Caco-2 (cell line): Measurements from ENCODE around the gene OTULIN. TPM values are rescaled to one million over a fixed set of nuclear protein-coding genes. Genes with fewer than 3 reads are reported as not detected.
A peak's percentile ranks its signal among the peaks of the same experiment; 100 is the strongest.

Source experiments
- BruUV-seq: library from RNA; stranded (reverse); fragments of 400-500 nt; replicated peaks from 2 replicates; lab custom pipeline; 2021; lab: Mats Ljungman, UMichigan
- CTCF ChIA-PET: fragments of 300-600 bp; sonication (Branson Sonifier 250); formaldehyde crosslinking; loops from one replicate; lab custom pipeline; 2022; ENCODE audit warnings: antibody characterized with exemption; lab: Charles Lee
- POLR2A ChIA-PET: fragments of 300-600 bp; sonication (Branson Sonifier 250); formaldehyde crosslinking; loops from one replicate; lab custom pipeline; 2022; ENCODE audit warnings: antibody characterized with exemption; lab: Charles Lee
- DNase-seq, 2 experiments: peaks; one replicate each; pipeline versions ENCODE4 v3.0.0 to v3.0.0-alpha.2; 2020 to 2022
- H3K27me3 ChIP-seq: replicated peaks from 2 replicates; pipeline ENCODE4 v1.6.0; 2011; ENCODE audit warnings: low read length; ENCODE audit not compliant: control insufficient read depth, insufficient read depth
- H3K36me3 ChIP-seq: 2 replicates; pipeline ENCODE4 v1.5.1; 2011; ENCODE audit warnings: low read length; ENCODE audit not compliant: control insufficient read depth, insufficient read depth
- H3K4me1 ChIP-seq: fragments of 250-450 bp; sonication (Bioruptor Pico); 2 replicates; pipeline ENCODE4 v1.5.1; 2020; ENCODE audit warnings: mild to moderate bottlenecking
- H3K4me3 ChIP-seq: 2 replicates; pipeline ENCODE4 v1.5.1; 2011; ENCODE audit warnings: low read depth, mild to moderate bottlenecking, control low read depth, low read length
- H3K9me3 ChIP-seq: fragments of 250-450 bp; sonication (Bioruptor Pico); 2 replicates; pipeline ENCODE4 v1.5.1; 2020; ENCODE audit warnings: mild to moderate bottlenecking, moderate library complexity
- H3K27ac Mint-ChIP-seq: one replicate; pipeline ENCODE4 v1.8.0; 2022; ENCODE audit warnings: mixed read lengths; ENCODE audit not compliant: unreplicated experiment
- H3K27me3 Mint-ChIP-seq: one replicate; pipeline ENCODE4 v1.8.0; 2022; ENCODE audit warnings: mixed read lengths; ENCODE audit not compliant: insufficient read depth, unreplicated experiment
- H3K36me3 Mint-ChIP-seq: one replicate; pipeline ENCODE4 v1.8.0; 2022; ENCODE audit warnings: mild to moderate bottlenecking, mixed read lengths; ENCODE audit not compliant: insufficient read depth, unreplicated experiment
- H3K4me1 Mint-ChIP-seq: one replicate; pipeline ENCODE4 v1.8.0; 2022; ENCODE audit warnings: low read depth, mixed read lengths; ENCODE audit not compliant: unreplicated experiment
- H3K4me3 Mint-ChIP-seq: one replicate; pipeline ENCODE4 v1.8.0; 2022; ENCODE audit warnings: mild to moderate bottlenecking, moderate library complexity, mixed read lengths; ENCODE audit not compliant: unreplicated experiment
- H3K9me3 Mint-ChIP-seq: one replicate; pipeline ENCODE4 v1.8.0; 2022; ENCODE audit warnings: mixed read lengths; ENCODE audit not compliant: unreplicated experiment
- intact Hi-C: fragments of 100-400 bp; cut with micrococcal nuclease; formaldehyde crosslinking; loops from one replicate; pipeline ENCODE4 v1.10.0; 2022; ENCODE audit not compliant: unreplicated experiment
- total RNA-seq: library from RNA; stranded (reverse); gene quantifications from 2 replicates; pipeline ENCODE4 v1.2.3, GENCODE V29; 2022
- TF ChIP-seq, protein P1 (sequence below), 2 experiments: fragments of 200-600 bp in 1 of 2; IDR thresholded peaks; 1 replicate in 1 of 2; 2 replicates in 1 of 2; pipeline versions ENCODE4 v1.5.1 to v1.8.0; 2011 to 2022; ENCODE audit warnings: antibody characterized with exemption in 1 of 2, control low read depth in 1 of 2, inconsistent platforms in 1 of 2, low read depth in 1 of 2, low read length in 1 of 2, mild to moderate bottlenecking in 1 of 2, moderate library complexity in 1 of 2; ENCODE audit not compliant: insufficient read depth in 1 of 2, severe bottlenecking in 1 of 2, unreplicated experiment in 1 of 2

OTULIN gene
- total RNA-seq, 1 experiment from 2014 or later = 42.6 TPM

DNA sequence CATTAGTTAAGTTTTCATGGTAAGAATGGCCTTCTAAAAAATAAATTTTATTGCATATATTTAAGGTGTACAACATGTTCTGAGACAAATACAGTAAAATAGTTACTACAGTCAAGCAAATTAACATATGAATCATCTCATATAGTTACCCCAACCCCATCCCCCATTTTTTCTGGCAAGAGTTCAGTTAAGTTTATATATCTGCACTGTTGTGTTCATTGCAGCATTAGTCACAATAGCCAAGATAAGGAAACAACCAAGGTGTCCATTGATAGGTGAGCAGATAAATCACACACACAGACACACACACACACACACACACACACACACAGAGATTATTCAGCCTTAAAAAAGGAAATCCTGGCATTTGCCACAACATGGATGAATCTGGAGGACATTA is 37.2 kb upstream of the OTULIN start:
- Histone ChIP-seq H3K4me3 (no peak overlapping the region), H3K9me3 (no peaks in the 10 kb centered on the region), H3K4me1 (no peaks in the 10 kb centered on the region), H3K36me3 (no peaks in the 10 kb centered on the region), H3K27me3 (no peaks in the 10 kb centered on the region)
- no TSS peak for BruUV-seq
- ChIA-PET CTCF (no interaction called here), POLR2A (no interaction called here)
- no peak overlapping the region for H3K4me3 Mint-ChIP-seq
- no peak overlapping the region for H3K27ac Mint-ChIP-seq
- intact Hi-C loops = no loop called here
- H3K9me3 Mint-ChIP-seq = no peaks in the 10 kb centered on the region
- H3K4me1 Mint-ChIP-seq = no peaks in the 10 kb centered on the region
- TF ChIP-seq, protein P1, sequence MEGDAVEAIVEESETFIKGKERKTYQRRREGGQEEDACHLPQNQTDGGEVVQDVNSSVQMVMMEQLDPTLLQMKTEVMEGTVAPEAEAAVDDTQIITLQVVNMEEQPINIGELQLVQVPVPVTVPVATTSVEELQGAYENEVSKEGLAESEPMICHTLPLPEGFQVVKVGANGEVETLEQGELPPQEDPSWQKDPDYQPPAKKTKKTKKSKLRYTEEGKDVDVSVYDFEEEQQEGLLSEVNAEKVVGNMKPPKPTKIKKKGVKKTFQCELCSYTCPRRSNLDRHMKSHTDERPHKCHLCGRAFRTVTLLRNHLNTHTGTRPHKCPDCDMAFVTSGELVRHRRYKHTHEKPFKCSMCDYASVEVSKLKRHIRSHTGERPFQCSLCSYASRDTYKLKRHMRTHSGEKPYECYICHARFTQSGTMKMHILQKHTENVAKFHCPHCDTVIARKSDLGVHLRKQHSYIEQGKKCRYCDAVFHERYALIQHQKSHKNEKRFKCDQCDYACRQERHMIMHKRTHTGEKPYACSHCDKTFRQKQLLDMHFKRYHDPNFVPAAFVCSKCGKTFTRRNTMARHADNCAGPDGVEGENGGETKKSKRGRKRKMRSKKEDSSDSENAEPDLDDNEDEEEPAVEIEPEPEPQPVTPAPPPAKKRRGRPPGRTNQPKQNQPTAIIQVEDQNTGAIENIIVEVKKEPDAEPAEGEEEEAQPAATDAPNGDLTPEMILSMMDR (IDR thresholded peaks at IDR 0.05; ENCODE audit: insufficient read depth in 1 of 2, low read depth in 1 of 2, low read length in 1 of 2, severe bottlenecking in 1 of 2, unreplicated experiment in 1 of 2) = no peak
- H3K27me3 Mint-ChIP-seq = no peaks in the 10 kb centered on the region
- DNase-seq = no peak
- no peaks in the 10 kb centered on the region for H3K36me3 Mint-ChIP-seq

DNA sequence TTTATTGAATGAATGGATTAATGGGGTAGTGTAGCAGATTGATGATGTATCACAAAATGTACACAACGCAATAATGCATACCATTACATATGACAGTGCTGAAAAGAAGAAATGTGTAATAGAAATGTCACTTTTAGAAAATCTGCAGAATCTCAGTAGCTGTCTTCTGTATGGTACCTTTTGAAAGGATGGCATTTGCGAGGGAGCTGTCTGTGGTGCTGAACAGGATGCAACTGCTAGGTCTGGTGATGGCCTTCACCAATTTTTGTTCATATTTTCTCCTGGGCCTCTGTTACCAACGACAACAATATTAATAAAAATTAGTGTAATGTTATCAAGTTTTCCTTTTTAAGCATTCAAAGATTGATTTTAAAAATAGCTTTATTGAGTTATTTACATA is 36.2 kb upstream of the OTULIN start:
- CTCF ChIA-PET = interaction anchor here (0.7 kb wide), 1 partner anchor 20 kb away, joined by 4 read pairs; no protein-coding TSS in a partner anchor
- no peaks in the 10 kb centered on the region for H3K36me3 Mint-ChIP-seq
- POLR2A ChIA-PET = no interaction called here

DNA sequence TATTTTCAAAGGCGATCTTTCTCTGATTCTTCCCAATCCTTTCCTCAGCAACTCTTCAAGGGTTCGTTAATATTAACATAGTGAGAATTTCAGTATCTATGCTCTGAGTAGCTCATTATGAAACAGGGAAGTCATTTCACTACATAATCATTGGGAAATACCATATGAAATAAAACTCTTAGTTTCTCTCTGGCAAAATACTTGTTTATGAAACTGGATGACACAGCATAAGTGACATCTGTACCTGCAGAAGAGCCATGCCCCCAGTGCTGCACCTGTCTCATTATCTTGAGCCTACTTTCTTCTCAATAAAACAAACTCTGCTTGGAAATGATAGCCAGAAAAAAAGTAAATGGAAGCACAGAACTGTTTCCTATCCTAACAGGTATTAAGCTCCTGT is 33.8 kb upstream of the OTULIN start:
- Histone ChIP-seq H3K27me3 (no peaks in the 10 kb centered on the region), H3K4me1 (no peaks in the 10 kb centered on the region), H3K36me3 (no peaks in the 10 kb centered on the region), H3K4me3 (no peak overlapping the region), H3K9me3 (no peaks in the 10 kb centered on the region)
- no peak overlapping the region for H3K4me3 Mint-ChIP-seq
- no peaks in the 10 kb centered on the region for H3K9me3 Mint-ChIP-seq
- no TSS peak for BruUV-seq
- no peaks in the 10 kb centered on the region for H3K4me1 Mint-ChIP-seq
- H3K27me3 Mint-ChIP-seq = no peaks in the 10 kb centered on the region
- CTCF ChIA-PET = no interaction called here
- intact Hi-C loops = no loop called here
- TF ChIP-seq, protein P1 (IDR thresholded peaks at IDR 0.05; ENCODE audit: insufficient read depth in 1 of 2, low read depth in 1 of 2, low read length in 1 of 2, severe bottlenecking in 1 of 2, unreplicated experiment in 1 of 2) = no peak
- H3K27ac Mint-ChIP-seq = no peak overlapping the region
- no peaks in the 10 kb centered on the region for H3K36me3 Mint-ChIP-seq
- no peak for DNase-seq
- POLR2A ChIA-PET = no interaction called here

More for the DNA sequence above, 36.2 kb upstream of the OTULIN start:
- no peaks in the 10 kb centered on the region for H3K9me3 Mint-ChIP-seq
- peak; percentile 55 to 69 for DNase-seq
- intact Hi-C loops = no loop called here
- H3K27ac Mint-ChIP-seq = no peak overlapping the region
- BruUV-seq = no TSS peak
- H3K9me3 ChIP-seq = no peaks in the 10 kb centered on the region
- H3K4me3 ChIP-seq = no peak overlapping the region
- H3K4me3 Mint-ChIP-seq = no peak overlapping the region
- H3K4me1 Mint-ChIP-seq = no peaks in the 10 kb centered on the region
- TF ChIP-seq, protein P1 (IDR thresholded peaks at IDR 0.05; ENCODE audit: insufficient read depth in 1 of 2, low read depth in 1 of 2, low read length in 1 of 2, severe bottlenecking in 1 of 2, unreplicated experiment in 1 of 2) = no peak
- H3K27me3 Mint-ChIP-seq = no peaks in the 10 kb centered on the region
- no peaks in the 10 kb centered on the region for H3K4me1 ChIP-seq
- H3K27me3 ChIP-seq = no peaks in the 10 kb centered on the region
- H3K36me3 ChIP-seq = no peaks in the 10 kb centered on the region
